Measurements from ENCODE around the gene NDUFS7.

The NDUFS7 gene

GRCh38 chr19:1384478-1385110 lies 887 bp downstream of the NDUFS7 start:
- no peak for DNase-seq (ENCODE audit: low read depth in 2 of 2)

DNA sequence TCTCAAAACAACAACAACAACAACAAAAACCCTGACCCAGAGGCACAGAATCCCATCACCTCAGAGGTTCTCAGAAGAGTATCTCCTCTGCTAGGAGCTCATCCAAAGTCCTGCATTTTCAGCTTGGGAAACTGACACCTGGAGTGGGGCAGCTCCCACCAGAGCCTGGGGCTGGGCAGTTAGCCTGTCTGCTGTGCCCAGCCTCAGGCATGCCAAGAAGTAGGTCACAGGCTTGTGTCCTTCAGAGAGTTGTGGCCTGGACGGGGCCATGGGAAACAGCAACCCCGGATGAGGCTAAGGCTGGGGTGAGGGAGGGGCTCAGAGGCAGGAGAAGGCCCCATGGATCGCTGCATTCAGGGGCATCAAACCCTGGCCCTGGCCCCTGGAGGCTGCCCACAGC lies 2.1 kb downstream of the NDUFS7 start:
- DNase-seq (ENCODE audit: low read depth in 2 of 2) = no peak

GRCh38 chr19:1386945-1387683 lies 3.4 kb downstream of the NDUFS7 start:
- no peak for DNase-seq (ENCODE audit: low read depth in 2 of 2)

GRCh38 chr19:1387684-1388636 lies 4.3 kb downstream of the NDUFS7 start:
- no peak for DNase-seq (ENCODE audit: low read depth in 2 of 2)

DNA sequence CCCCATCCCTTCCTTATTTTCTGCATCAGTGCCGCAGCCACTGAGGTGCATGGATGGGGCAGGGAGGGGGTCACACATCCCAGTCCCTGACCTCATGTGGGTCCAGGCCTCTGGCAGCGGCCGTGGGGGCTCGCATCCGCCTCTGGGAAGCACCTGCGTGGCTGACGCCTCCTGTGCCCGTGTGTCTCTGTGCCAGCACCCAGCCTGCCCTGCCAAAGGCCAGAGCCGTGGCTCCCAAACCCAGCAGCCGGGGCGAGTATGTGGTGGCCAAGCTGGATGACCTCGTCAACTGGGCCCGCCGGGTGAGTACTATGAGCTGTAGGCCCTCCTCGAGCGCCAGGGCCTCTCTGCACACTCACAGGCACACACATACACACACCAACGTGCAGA lies 4.9 kb downstream of the NDUFS7 start:
- no peak for DNase-seq (ENCODE audit: low read depth in 2 of 2)

- DNase-seq (ENCODE audit: low read depth in 2 of 2) = no peak
These were observed 5.6 kb downstream of the NDUFS7 start for GRCh38 chr19:1389033-1389940.

GRCh38 chr19:1390890-1391423 lies 7.2 kb downstream of the NDUFS7 start:
- DNase-seq (ENCODE audit: low read depth in 2 of 2) = no peak

GRCh38 chr19:1392407-1392806 lies 8.7 kb downstream of the NDUFS7 start:
- DNase-seq (ENCODE audit: low read depth in 2 of 2) = no peak

DNA sequence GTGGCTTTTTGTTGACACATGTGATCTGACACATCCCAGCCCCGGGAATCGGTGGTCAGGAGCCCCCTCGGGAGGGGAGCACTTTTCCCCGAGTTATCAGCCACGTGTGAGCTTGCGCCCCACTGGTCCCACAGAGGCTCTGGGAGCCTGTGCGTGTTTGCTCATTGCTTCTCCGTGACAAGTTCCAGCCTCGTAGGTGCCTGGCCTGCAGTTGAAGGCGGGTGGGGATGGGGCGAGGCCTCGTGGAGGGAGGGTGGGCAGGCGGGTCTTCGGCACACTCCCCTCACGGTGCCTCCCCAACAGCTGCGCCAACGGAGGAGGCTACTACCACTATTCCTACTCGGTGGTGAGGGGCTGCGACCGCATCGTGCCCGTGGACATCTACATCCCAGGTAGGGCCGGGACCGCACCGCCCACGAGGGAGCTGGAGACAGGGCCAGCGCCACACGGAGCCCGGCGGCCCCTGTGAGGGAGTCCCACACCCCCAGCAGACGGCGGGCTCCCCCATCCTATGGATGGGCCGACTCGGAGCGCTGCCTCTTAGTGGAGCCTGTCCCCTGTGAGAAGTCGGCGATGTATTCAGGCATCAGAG lies 9.3 kb downstream of the NDUFS7 start:
- no peak for DNase-seq (ENCODE audit: low read depth in 2 of 2)

- DNase-seq (ENCODE audit: low read depth in 2 of 2) = no peak
These were observed 10.1 kb downstream of the NDUFS7 start for GRCh38 chr19:1393841-1394240.

- DNase-seq (ENCODE audit: low read depth in 2 of 2) = no peak
These were observed 10.8 kb downstream of the NDUFS7 start for GRCh38 chr19:1394252-1395193.

- DNase-seq (ENCODE audit: low read depth in 2 of 2) = no peak
These were observed 11.7 kb downstream of the NDUFS7 start for GRCh38 chr19:1395194-1396018.

- no peak for DNase-seq (ENCODE audit: low read depth in 2 of 2)
These were observed 12.5 kb downstream of the NDUFS7 start for GRCh38 chr19:1396019-1396767.

DNA sequence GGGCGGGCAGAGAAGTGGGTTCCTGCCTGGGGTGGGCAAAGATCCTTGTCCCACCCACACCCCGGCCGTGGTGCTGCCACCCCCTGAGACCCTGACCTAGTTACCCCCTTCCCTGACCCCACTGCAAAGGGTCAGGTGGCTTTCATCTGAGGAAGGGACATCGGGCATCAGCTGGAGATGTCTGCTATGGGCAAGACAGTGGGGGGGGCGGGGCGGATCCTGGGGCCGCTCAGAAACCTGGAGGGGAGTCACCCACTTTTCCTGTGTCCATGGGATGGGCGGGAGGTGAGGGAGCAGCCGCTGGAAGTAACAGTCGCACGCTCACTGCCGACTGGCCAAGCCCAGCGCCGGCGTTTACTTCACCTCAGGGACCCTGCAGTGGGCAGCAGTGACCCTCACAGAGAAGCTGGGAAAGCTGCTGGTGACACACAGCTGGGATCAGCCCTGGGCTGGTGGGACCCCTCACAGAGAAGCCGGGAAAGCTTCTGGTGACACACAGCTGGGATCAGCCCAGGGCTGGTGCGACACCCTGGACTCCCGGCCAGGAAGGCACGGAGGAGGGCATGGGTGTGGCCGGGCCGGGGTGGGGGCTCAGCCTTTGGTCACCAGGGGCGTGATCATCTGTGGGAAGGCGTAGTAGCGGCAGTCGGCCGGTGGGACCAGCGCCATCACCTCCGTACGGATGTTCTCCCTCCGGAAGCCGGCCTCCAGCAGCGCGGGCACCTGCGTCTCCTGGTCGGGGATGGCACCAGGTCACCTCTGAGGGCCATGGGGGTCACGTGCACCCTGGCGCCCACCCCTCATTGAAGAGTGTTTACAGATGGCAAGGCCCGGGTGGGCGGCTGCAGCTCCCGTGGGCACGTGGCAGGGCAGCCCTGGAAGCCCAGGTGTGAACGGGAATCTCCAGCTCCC lies 13.3 kb downstream of the NDUFS7 start:
- DNase-seq (ENCODE audit: low read depth in 2 of 2) = no peak

GRCh38 chr19:1397838-1398237 lies 14.1 kb downstream of the NDUFS7 start:
- no peak for DNase-seq (ENCODE audit: low read depth in 2 of 2)

- DNase-seq (ENCODE audit: low read depth in 2 of 2) = no peak
These were observed 15.4 kb downstream of the NDUFS7 start for GRCh38 chr19:1399079-1399478.

- no peak for DNase-seq (ENCODE audit: low read depth in 2 of 2)
These were observed 16.0 kb downstream of the NDUFS7 start for GRCh38 chr19:1399745-1400144.
